Subcutaneous abdominal adipose tissue (tissue), 5 donors: ENCODE data around the gene SUGT1.
"Not testable (repeated sequence)": the region's sequence is repeated elsewhere in the genome, so short reads cannot be mapped to it uniquely, and the experiment has no call there.

Experiments
- H3K27ac ChIP-seq: one replicate; pipeline ENCODE4 v1.7.0; 2013; ENCODE audit warnings: low read depth, mild to moderate bottlenecking, inconsistent platforms, low read length, moderate library complexity
- H3K27me3 ChIP-seq, 5 donors: one replicate each; pipeline ENCODE4 v1.7.0; 2013; ENCODE audit warnings: low read length in 5 of 5, inconsistent platforms in 1 of 5; ENCODE audit not compliant: control insufficient read depth in 5 of 5, insufficient read depth in 4 of 5
- H3K36me3 ChIP-seq, 5 donors: one replicate each; pipeline ENCODE4 v1.7.0; 2013; ENCODE audit warnings: low read length in 5 of 5; ENCODE audit not compliant: control insufficient read depth in 5 of 5, insufficient read depth in 5 of 5
- H3K4me1 ChIP-seq, 5 donors: one replicate each; pipeline ENCODE4 v1.7.0; 2013; ENCODE audit warnings: low read length in 5 of 5, mild to moderate bottlenecking in 3 of 5, moderate library complexity in 1 of 5; ENCODE audit not compliant: control insufficient read depth in 5 of 5, insufficient read depth in 5 of 5
- H3K4me3 ChIP-seq, 5 donors: one replicate each; pipeline ENCODE4 v1.7.0; 2013; ENCODE audit warnings: low read length in 5 of 5, low read depth in 1 of 5
- H3K9ac ChIP-seq, 5 donors: one replicate each; pipeline ENCODE4 v1.7.0; 2013; ENCODE audit warnings: low read length in 5 of 5, mild to moderate bottlenecking in 4 of 5, moderate library complexity in 3 of 5
- H3K9me3 ChIP-seq, 5 donors: one replicate each; pipeline ENCODE4 v1.7.0; 2013; ENCODE audit warnings: low read length in 5 of 5; ENCODE audit not compliant: control insufficient read depth in 5 of 5
- donor health status: healthy.
- donor health status: healthy.
- donor health status: healthy.
- donor health status: healthy.
- donor health status: healthy.

SUGT1 gene

GRCh38 chr13:52617070-52618060, 35.3 kb upstream of the SUGT1 start:
- H3K4me3 ChIP-seq: peak overlapping the region; percentile 86 to 99 (median 96)
- H3K27me3 ChIP-seq: no peaks in the 10 kb centered on the region
- peak overlapping the region; percentile 38 to 85 (median 74) for H3K9ac ChIP-seq
- peaks cover 3 to 22% (median 12%) of the 10 kb centered on the region in 5 donors for H3K4me1 ChIP-seq
- H3K9me3 ChIP-seq: no peaks in the 10 kb centered on the region
- H3K36me3 ChIP-seq: no peaks in the 10 kb centered on the region
- peak overlapping the region; percentile 41 for H3K27ac ChIP-seq

- not testable (repeated sequence) for H3K4me1 ChIP-seq, H3K27me3 ChIP-seq, H3K27ac ChIP-seq, H3K9me3 ChIP-seq, H3K4me3 ChIP-seq
- peak overlapping the region in 1 of 5 donors; percentile 45 for H3K9ac ChIP-seq
- H3K36me3 ChIP-seq: peaks cover 7 to 23% (median 19%) of the 10 kb centered on the region in 5 donors
Measured at GRCh38 chr13:52631083-52631690, 21.4 kb upstream of the SUGT1 start.

- Histone ChIP-seq H3K4me1 (no peaks in the 10 kb centered on the region), H3K9ac (no peak overlapping the region), H3K27ac (no peak overlapping the region), H3K4me3 (no peak overlapping the region), H3K9me3 (no peaks in the 10 kb centered on the region), H3K27me3 (no peaks in the 10 kb centered on the region), H3K36me3 (peaks cover 3 to 15% (median 5%) of the 10 kb centered on the region in 5 donors)
Measured at GRCh38 chr13:52638666-52639328, 13.8 kb upstream of the SUGT1 start.

GRCh38 chr13:52642131-52642530, 10.5 kb upstream of the SUGT1 start, which contains the start of gene HNRNPA1L2:
TSS of gene HNRNPA1L2 (plus strand) at chr13:52642431. CDS start at chr13:52642493, 62 bp downstream.
- no peaks in the 10 kb centered on the region for H3K27me3 ChIP-seq
- no peak within 1 kb of the TSS for H3K27ac ChIP-seq
- no peaks in the 10 kb centered on the region for H3K9me3 ChIP-seq
- H3K4me3 ChIP-seq: no peak within 1 kb of the TSS
- no peaks in the 10 kb centered on the region for H3K4me1 ChIP-seq
- H3K9ac ChIP-seq: no peak within 1 kb of the TSS
- peaks cover 3 to 15% (median 8%) of the 10 kb centered on the region in 5 donors for H3K36me3 ChIP-seq

GRCh38 chr13:52644108-52644507, 8.5 kb upstream of the SUGT1 start:
- H3K27me3 ChIP-seq: no peaks in the 10 kb centered on the region
- peaks cover 3 to 16% (median 8%) of the 10 kb centered on the region in 5 donors for H3K36me3 ChIP-seq
- no peaks in the 10 kb centered on the region for H3K9me3 ChIP-seq
- H3K4me1 ChIP-seq: no peaks in the 10 kb centered on the region
- no peak overlapping the region for H3K4me3 ChIP-seq
- H3K9ac ChIP-seq: no peak overlapping the region
- H3K27ac ChIP-seq: no peak overlapping the region

- Histone ChIP-seq H3K4me1 (peaks cover 2 to 15% (median 11%) of the 10 kb centered on the region in 5 donors), H3K27ac (no peak overlapping the region), H3K4me3 (no peak overlapping the region), H3K27me3 (no peaks in the 10 kb centered on the region), H3K9ac (no peak overlapping the region), H3K36me3 (peaks cover 4 to 15% (median 6%) of the 10 kb centered on the region in 5 donors), H3K9me3 (no peaks in the 10 kb centered on the region)
Measured at GRCh38 chr13:52646967-52647366, 5.7 kb upstream of the SUGT1 start.

GRCh38 chr13:52650731-52651130, 1.9 kb upstream of the SUGT1 start:
- Histone ChIP-seq H3K4me1 (peaks cover 5 to 35% (median 23%) of the 10 kb centered on the region in 5 donors), H3K9ac (peak overlapping the region in 2 of 5 donors; percentile 97 to 99), H3K36me3 (peaks cover 3 to 10% (median 4%) of the 10 kb centered on the region in 5 donors), H3K27ac (no peak overlapping the region), H3K27me3 (no peaks in the 10 kb centered on the region), H3K4me3 (peak overlapping the region in 3 of 5 donors; percentile 85 to 96 (median 93)), H3K9me3 (no peaks in the 10 kb centered on the region)

GRCh38 chr13:52651897-52652195, 790 bp upstream of the SUGT1 start:
- Histone ChIP-seq H3K36me3 (peaks cover 3 to 11% (median 4%) of the 10 kb centered on the region in 5 donors), H3K27ac (peak overlapping the region; percentile 99), H3K9ac (peak overlapping the region; percentile 91 to 99 (median 98)), H3K4me3 (peak overlapping the region; percentile 85 to 96 (median 93)), H3K4me1 (peaks cover 5 to 35% (median 29%) of the 10 kb centered on the region in 5 donors), H3K27me3 (no peaks in the 10 kb centered on the region), H3K9me3 (no peaks in the 10 kb centered on the region)

- Histone ChIP-seq H3K36me3 (peaks cover 3 to 16% (median 4%) of the 10 kb centered on the region in 5 donors), H3K4me1 (peaks cover 5 to 35% (median 29%) of the 10 kb centered on the region in 5 donors), H3K27ac (peak overlapping the region; percentile 99), H3K9ac (peak overlapping the region; percentile 73 to 99 (median 94)), H3K4me3 (peak overlapping the region; percentile 85 to 96 (median 87)), H3K9me3 (no peaks in the 10 kb centered on the region), H3K27me3 (no peaks in the 10 kb centered on the region)
Measured at GRCh38 chr13:52652980-52653303, 306 bp downstream of the SUGT1 start.
